CD4-positive, alpha-beta T cell treated with Interleukin-10 for 1 hour (primary cell): ENCODE measurements around the gene LYAR.

ENCODE experiments used
- DNase-seq: peaks from one replicate; pipeline ENCODE4 v3.0.0-alpha.2; 2020

LYAR gene

DNA sequence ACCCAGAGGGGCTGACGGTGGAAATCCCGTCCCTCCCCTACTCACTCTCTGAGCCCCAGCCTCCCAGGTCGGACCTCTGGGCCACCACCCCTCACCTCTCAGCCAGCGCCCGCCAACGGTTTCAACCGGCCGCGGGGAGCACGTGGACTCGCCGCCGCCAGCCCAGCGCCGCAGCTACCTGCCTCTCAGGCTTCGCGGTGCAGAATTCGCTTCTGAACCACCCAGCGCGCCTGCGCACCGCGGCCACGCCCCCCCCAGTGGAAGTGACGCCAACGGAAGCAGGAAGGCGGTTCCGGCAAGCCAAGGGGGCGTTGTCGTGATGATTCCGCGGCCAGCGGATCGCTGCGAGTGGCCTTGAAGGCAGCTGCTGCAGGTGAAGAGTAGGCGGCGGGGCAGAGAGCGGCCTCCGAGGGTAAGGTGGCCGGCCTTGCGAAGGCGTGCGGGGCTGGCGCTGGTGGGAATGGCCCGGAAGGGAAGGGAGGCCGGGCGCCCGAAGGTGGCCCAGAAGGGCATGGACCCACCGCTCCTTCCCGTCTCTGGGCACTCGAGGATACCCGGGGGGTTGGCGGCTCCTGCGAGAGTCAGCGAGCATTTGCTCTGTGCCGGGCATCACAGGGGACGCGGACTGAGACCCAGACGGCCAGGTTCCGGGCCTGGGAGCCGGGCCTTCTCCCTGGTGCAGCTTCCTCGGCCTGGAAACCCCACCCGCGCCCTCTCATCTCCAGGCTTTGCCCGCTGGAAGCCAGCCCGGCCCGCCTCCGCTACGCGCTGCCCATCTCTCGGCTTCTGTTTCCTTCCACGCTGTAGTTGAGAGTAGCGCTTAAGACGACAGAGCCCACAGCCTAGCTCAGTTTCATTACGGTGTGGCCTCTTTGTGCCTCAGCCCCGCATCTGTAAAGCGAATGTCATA lies at the start of gene LYAR, which contains the start of gene ZBTB49:
Gene LYAR (minus strand): TSS at position 214 of the 910 bp plus-strand sequence. CDS start 6,412 bp downstream, outside the sequence.
Gene ZBTB49 (plus strand): TSS at position 311 of the 910 bp plus-strand sequence. CDS start 9,695 bp downstream, outside the sequence.
- DNase-seq = peak; percentile 98

DNA sequence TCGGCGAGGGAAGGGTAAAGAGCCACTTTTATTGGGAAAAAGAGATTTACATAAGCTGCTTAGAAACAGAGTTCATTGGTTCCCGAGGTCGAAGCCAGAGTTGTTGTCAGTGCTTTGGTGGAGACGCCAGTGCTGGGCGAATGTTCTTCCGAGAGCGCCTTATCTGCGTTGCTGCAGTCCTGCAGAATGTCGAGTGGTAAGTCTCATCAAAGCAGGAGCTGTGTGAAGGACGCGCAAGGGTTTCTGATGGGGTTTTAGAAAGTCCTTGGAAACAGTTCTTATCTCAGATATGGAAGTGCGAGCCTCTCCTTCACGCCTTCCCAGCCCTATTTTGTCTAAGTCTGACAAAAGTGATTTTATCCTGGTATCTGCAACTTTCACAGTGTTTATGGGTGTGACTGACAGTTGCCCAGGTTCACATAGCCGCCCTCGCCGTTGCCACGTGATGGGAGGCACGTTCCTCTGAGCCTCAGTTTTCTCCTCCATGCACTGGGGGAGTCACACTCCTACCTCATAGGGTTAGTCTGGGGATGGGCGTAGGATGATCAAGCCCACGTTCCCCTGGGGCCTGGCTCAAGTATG lies 49.6 kb upstream of the LYAR start:
- no peak for DNase-seq

- DNase-seq = no peak
Observed at GRCh38 chr4:4338210-4339001, 48.5 kb upstream of the LYAR start.

- peak; percentile 82 for DNase-seq
Observed at GRCh38 chr4:4334798-4335520, 45.0 kb upstream of the LYAR start.

DNA sequence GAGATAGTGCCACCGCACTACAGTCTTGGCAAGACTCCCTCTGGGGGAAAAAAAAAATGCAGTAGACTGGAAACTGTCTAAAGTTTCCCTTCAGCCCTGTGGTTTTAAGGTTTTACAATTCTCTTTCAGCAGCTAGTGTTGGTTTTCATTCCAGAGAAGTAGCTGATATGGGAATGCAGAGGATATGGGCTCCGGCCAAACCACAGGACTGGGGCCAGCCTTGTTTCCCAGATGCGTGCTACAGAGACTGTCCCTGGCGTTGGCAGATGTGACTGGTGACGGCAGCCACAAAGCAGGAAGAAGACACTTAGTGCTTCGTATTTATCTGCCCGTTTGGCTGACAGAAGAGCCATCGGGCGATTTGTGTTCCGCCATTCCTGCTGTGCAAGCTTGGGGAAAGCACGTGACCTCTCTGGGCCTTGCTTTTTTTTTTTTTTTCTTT lies 43.3 kb upstream of the LYAR start:
- no peak for DNase-seq

GRCh38 chr4:4332529-4332928 lies 42.6 kb upstream of the LYAR start:
- no peak for DNase-seq

- no peak for DNase-seq
Observed at GRCh38 chr4:4330794-4331193, 40.8 kb upstream of the LYAR start.

- no peak for DNase-seq
Observed at GRCh38 chr4:4329496-4329895, 39.5 kb upstream of the LYAR start.

GRCh38 chr4:4328840-4329239 lies 38.9 kb upstream of the LYAR start:
- DNase-seq = no peak

GRCh38 chr4:4328206-4328605 lies 38.3 kb upstream of the LYAR start:
- DNase-seq = no peak

- no peak for DNase-seq
Observed at GRCh38 chr4:4327652-4328121, 37.7 kb upstream of the LYAR start.

DNA sequence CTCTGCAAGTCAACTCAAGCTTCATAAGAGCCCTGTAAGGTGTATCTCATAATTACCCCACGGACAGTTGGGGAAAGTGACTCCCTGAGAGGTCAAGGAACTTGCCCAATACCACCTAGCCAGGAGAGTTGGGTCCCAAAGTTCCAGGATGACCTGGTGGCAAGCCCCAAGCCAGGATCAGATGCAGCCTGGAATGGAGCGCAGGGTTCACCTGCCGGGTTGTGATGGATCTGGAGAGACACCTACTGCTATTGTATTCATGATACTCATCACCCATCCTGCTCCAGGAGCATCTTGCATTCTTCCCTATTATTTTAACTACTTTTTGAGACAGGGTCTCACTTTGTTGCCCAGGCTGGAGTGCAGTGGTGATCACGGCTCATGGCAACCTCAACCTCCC lies 36.2 kb upstream of the LYAR start:
- no peak for DNase-seq

- no peak for DNase-seq
Observed at GRCh38 chr4:4325321-4325720, 35.4 kb upstream of the LYAR start.

GRCh38 chr4:4323705-4324534 lies 34.0 kb upstream of the LYAR start:
- no peak for DNase-seq

DNA sequence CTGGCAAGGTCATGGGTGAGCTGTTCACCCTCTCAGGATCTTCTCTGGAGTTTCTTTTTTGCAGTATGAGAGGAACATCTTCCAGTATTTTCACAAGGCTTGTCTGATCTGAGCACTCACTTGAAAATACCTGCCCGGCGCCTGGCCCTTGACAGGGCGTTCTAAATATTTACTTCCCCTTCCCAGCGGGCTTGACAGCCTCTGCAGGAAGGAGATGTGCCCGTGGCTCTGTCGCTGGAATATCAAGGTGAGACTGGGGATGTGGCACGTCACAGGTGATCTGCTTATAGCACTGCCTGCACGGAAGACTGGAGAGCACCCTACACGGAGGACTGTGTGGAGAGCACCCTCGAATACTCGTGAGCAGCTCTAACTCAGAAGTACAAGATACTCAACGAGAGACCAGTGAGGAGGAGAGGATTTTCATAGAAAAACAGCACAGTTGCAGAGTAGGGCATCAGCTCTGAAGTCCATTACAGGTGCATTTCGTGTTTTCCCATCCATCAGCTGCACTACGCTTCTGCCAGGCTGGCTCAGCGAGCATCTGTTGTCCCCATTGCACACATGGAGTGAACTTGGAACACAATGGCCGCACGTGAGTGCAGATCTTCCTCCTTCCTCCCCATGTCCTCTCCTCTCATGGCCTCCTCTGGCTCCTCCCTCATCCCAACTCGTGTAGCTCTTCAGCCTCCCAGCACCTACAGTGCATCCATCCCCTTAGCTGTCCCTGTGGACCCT lies 32.2 kb upstream of the LYAR start:
- DNase-seq = no peak

DNA sequence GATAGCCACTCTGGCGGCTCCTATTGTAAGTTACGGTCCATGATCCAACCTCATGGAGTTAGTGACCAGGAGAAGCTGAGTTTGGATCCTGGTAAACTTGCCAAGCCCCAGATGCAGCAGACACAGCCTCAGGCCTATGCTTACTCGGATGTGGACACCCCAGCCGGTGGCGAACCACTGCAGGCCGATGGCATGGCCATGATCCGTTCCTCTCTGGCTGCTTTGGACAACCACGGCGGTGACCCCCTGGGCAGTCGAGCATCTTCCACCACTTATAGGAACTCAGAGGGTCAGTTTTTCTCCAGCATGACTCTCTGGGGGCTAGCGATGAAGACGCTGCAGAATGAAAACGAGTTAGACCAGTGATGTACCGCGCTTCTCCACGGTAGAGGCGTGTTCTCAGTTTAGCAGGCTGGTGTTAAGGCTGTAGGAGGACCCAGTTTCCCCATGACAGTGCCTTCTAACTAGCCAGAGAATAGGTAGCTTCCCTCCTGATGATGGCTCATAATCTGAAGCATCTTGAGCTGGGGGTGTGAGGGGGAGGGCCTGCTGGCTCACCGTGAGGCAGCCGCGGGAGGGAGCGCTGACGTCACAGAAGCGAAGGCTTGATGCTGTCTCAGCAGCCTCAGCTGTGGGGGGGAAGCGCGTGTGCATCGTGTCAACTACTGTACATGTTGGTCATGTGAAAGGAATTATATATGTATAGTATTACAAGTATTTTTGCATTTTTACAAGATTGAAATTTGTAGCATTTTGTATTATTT lies 31.2 kb upstream of the LYAR start:
- no peak for DNase-seq

- no peak for DNase-seq
Observed at GRCh38 chr4:4320528-4320927, 30.6 kb upstream of the LYAR start.

GRCh38 chr4:4317496-4318232 lies 27.7 kb upstream of the LYAR start:
- DNase-seq = no peak

GRCh38 chr4:4316150-4316495 lies 26.2 kb upstream of the LYAR start:
- DNase-seq = no peak
